NCI-H2107 (cell line): ENCODE results near the gene BMPR1B.
"Not testable (repeated sequence)": the region's sequence is repeated elsewhere in the genome, so short reads cannot be mapped to it uniquely, and the experiment has no call there.

Experiments used
- DNase-seq: peaks from one replicate; lab custom pipeline; 2025; lab: John Stamatoyannopoulos, UW

BMPR1B gene

GRCh38 chr4:95091272-95091671, 333.5 kb downstream of the BMPR1B start:
- no peak for DNase-seq

- DNase-seq, result no peak
Observed at GRCh38 chr4:95092766-95093165, 335.0 kb downstream of the BMPR1B start.

- no peak for DNase-seq
Observed at GRCh38 chr4:95093460-95093859, 335.7 kb downstream of the BMPR1B start.

- DNase-seq, result no peak
Observed at GRCh38 chr4:95093936-95094929, 336.5 kb downstream of the BMPR1B start.

GRCh38 chr4:95095348-95095974, 337.7 kb downstream of the BMPR1B start:
- DNase-seq, result no peak

GRCh38 chr4:95102162-95102790, 344.5 kb downstream of the BMPR1B start:
- DNase-seq, result no peak

GRCh38 chr4:95105112-95105511, 347.4 kb downstream of the BMPR1B start:
- no peak for DNase-seq

GRCh38 chr4:95105983-95106382, 348.2 kb downstream of the BMPR1B start:
- no peak for DNase-seq

- DNase-seq, result no peak
Observed at GRCh38 chr4:95106408-95106928, 348.7 kb downstream of the BMPR1B start.

GRCh38 chr4:95107004-95107403, 349.2 kb downstream of the BMPR1B start:
- no peak for DNase-seq

- no peak for DNase-seq
Observed at GRCh38 chr4:95107635-95108034, 349.9 kb downstream of the BMPR1B start.

- DNase-seq, result no peak
Observed at GRCh38 chr4:95108883-95109421, 351.2 kb downstream of the BMPR1B start.

GRCh38 chr4:95114521-95114920, 356.8 kb downstream of the BMPR1B start:
- no peak for DNase-seq

GRCh38 chr4:95118497-95118896, 360.7 kb downstream of the BMPR1B start:
- DNase-seq, result no peak

GRCh38 chr4:95120456-95120855, 362.7 kb downstream of the BMPR1B start:
- DNase-seq, result no peak

GRCh38 chr4:95122001-95122400, 364.2 kb downstream of the BMPR1B start:
- DNase-seq, result no peak

GRCh38 chr4:95124906-95125504, 367.2 kb downstream of the BMPR1B start:
- DNase-seq, result no peak

GRCh38 chr4:95129031-95129430, 371.3 kb downstream of the BMPR1B start:
- no peak for DNase-seq

GRCh38 chr4:95129821-95130311, 372.1 kb downstream of the BMPR1B start:
- DNase-seq, result no peak

- DNase-seq, result not testable (repeated sequence)
Observed at GRCh38 chr4:95134016-95134415, 376.3 kb downstream of the BMPR1B start.

GRCh38 chr4:95139424-95139823, 381.7 kb downstream of the BMPR1B start:
- not testable (repeated sequence) for DNase-seq

- no peak for DNase-seq
Observed at GRCh38 chr4:95141361-95141760, 383.6 kb downstream of the BMPR1B start.
